H9 (cell line): ENCODE measurements around the gene LMO3. TPM values are rescaled to one million over a fixed set of nuclear protein-coding genes. Genes with fewer than 3 reads are reported as not detected.

Experiments used
- DNase-seq: peaks from one replicate; pipeline ENCODE4 v3.0.0-alpha.2; 2017
- H2AFZ ChIP-seq: one replicate; pipeline ENCODE4 v1.6.1; 2013; ENCODE audit warnings: mild to moderate bottlenecking, low read length, control low read depth, moderate library complexity
- H2AK5ac ChIP-seq: 2 replicates; pipeline ENCODE4 v1.6.1; 2013; ENCODE audit warnings: low read length, control low read depth, mixed read lengths; ENCODE audit not compliant: insufficient read length
- H2BK120ac ChIP-seq: one replicate; pipeline ENCODE4 v1.6.1; 2013; ENCODE audit warnings: low read depth, mild to moderate bottlenecking, low read length, control low read depth, inconsistent platforms; ENCODE audit not compliant: poor library complexity, severe bottlenecking
- H2BK12ac ChIP-seq: 2 replicates; pipeline ENCODE4 v1.6.1; 2013; ENCODE audit warnings: low read length, control low read depth, mixed read lengths, low read depth; ENCODE audit not compliant: insufficient read length
- H2BK15ac ChIP-seq: 2 replicates; pipeline ENCODE4 v1.6.1; 2013; ENCODE audit warnings: low read depth, low read length, control low read depth
- H2BK20ac ChIP-seq: one replicate; pipeline ENCODE4 v1.6.1; 2013; ENCODE audit warnings: low read depth, mild to moderate bottlenecking, low read length, control low read depth, inconsistent platforms; ENCODE audit not compliant: poor library complexity, severe bottlenecking
- H2BK5ac ChIP-seq: 2 replicates; pipeline ENCODE4 v1.6.1; 2013; ENCODE audit warnings: low read length, control low read depth, mixed read lengths; ENCODE audit not compliant: insufficient read length
- H3K14ac ChIP-seq: 2 replicates; pipeline ENCODE4 v1.6.1; 2013; ENCODE audit warnings: low read length, control low read depth; ENCODE audit not compliant: insufficient read depth
- H3K18ac ChIP-seq: 2 replicates; pipeline ENCODE4 v1.6.1; 2013; ENCODE audit warnings: low read depth, mild to moderate bottlenecking, mixed read lengths, low read length, control low read depth; ENCODE audit not compliant: insufficient read length
- H3K23ac ChIP-seq: 2 replicates; pipeline ENCODE4 v1.6.1; 2013; ENCODE audit warnings: low read length, control low read depth, mixed read lengths, low read depth; ENCODE audit not compliant: insufficient read length
- H3K23me2 ChIP-seq: 2 replicates; pipeline ENCODE4 v1.6.1; 2013; ENCODE audit warnings: low read depth, mild to moderate bottlenecking, mixed read lengths, low read length, control low read depth; ENCODE audit not compliant: insufficient read length, poor library complexity, severe bottlenecking
- H3K27ac ChIP-seq: 2 replicates; pipeline ENCODE4 v1.5.1; 2013; ENCODE audit warnings: low read length, control low read depth, mixed read lengths, low read depth; ENCODE audit not compliant: insufficient read length
- H3K27me3 ChIP-seq: 2 replicates; pipeline ENCODE4 v1.6.1; 2013; ENCODE audit warnings: low read length, control low read depth, inconsistent platforms; ENCODE audit not compliant: insufficient read depth
- H3K4ac ChIP-seq: 2 replicates; pipeline ENCODE4 v1.6.1; 2013; ENCODE audit warnings: low read depth, mild to moderate bottlenecking, control low read depth, inconsistent platforms, low read length, moderate library complexity
- H3K4me1 ChIP-seq: 2 replicates; pipeline ENCODE4 v1.6.1; 2013; ENCODE audit warnings: low read length, control low read depth, inconsistent platforms; ENCODE audit not compliant: insufficient read depth
- H3K4me2 ChIP-seq: 2 replicates; pipeline ENCODE4 v1.6.1; 2013; ENCODE audit warnings: low read length, control low read depth, mixed read lengths; ENCODE audit not compliant: insufficient read length, insufficient read depth
- H3K56ac ChIP-seq: 2 replicates; pipeline ENCODE4 v1.6.1; 2013; ENCODE audit warnings: low read depth, mild to moderate bottlenecking, mixed read lengths, low read length, control low read depth; ENCODE audit not compliant: insufficient read length
- H3K79me1 ChIP-seq: 2 replicates; pipeline ENCODE4 v1.6.1; 2013; ENCODE audit warnings: low read depth, mild to moderate bottlenecking, moderate library complexity, low read length, control low read depth, inconsistent platforms; ENCODE audit not compliant: insufficient read depth, poor library complexity, severe bottlenecking
- H3K79me2 ChIP-seq: 2 replicates; pipeline ENCODE4 v1.6.1; 2013; ENCODE audit warnings: low read length, control low read depth, inconsistent platforms; ENCODE audit not compliant: insufficient read depth
- H3K9ac ChIP-seq: 2 replicates; pipeline ENCODE4 v1.6.1; 2013; ENCODE audit warnings: low read length, control low read depth, mixed read lengths; ENCODE audit not compliant: insufficient read length; ENCODE audit errors: extremely low read depth
- H3K9me3 ChIP-seq: one replicate; pipeline ENCODE4 v1.6.1; 2013; ENCODE audit warnings: low read depth, low read length, inconsistent platforms; ENCODE audit not compliant: control insufficient read depth
- H3T11ph ChIP-seq: one replicate; pipeline ENCODE4 v1.6.1; 2013; ENCODE audit warnings: mild to moderate bottlenecking, low read length, control low read depth, inconsistent platforms
- H4K20me1 ChIP-seq: one replicate; pipeline ENCODE4 v1.6.1; 2013; ENCODE audit not compliant: control insufficient read depth, insufficient read length, insufficient read depth
- H4K5ac ChIP-seq: 2 replicates; pipeline ENCODE4 v1.6.1; 2013; ENCODE audit warnings: low read depth, mild to moderate bottlenecking, mixed read lengths, low read length, control low read depth; ENCODE audit not compliant: insufficient read length
- H4K8ac ChIP-seq: replicated peaks from 2 replicates; pipeline ENCODE4 v1.6.1; 2013; ENCODE audit warnings: low read length, control low read depth, mixed read lengths, low read depth; ENCODE audit not compliant: insufficient read length
- H4K91ac ChIP-seq: 2 replicates; pipeline ENCODE4 v1.6.1; 2013; ENCODE audit warnings: low read depth, mild to moderate bottlenecking, moderate library complexity, mixed read lengths, low read length, control low read depth; ENCODE audit not compliant: insufficient read length
- H3K27ac Mint-ChIP-seq, 3 experiments: 2 replicates in 2 of 3; 3 replicates in 1 of 3; pipeline ENCODE4 v1.8.0; 2020 to 2021; ENCODE audit warnings: mixed read lengths in 3 of 3, mild to moderate bottlenecking in 1 of 3, moderate library complexity in 1 of 3
- H3K27me3 Mint-ChIP-seq: 2 replicates; pipeline ENCODE4 v1.8.0; 2021; ENCODE audit warnings: low read depth, mild to moderate bottlenecking, moderate library complexity, mixed read lengths
- H3K36me3 Mint-ChIP-seq, 3 experiments: 2 replicates in 2 of 3; 3 replicates in 1 of 3; pipeline ENCODE4 v1.8.0; 2020 to 2021; ENCODE audit warnings: low read depth in 3 of 3, mixed read lengths in 3 of 3; ENCODE audit not compliant: insufficient read depth in 1 of 3
- H3K4me1 Mint-ChIP-seq, 2 experiments: 2 replicates each; pipeline ENCODE4 v1.8.0; 2020; ENCODE audit warnings: mixed read lengths in 2 of 2
- H3K4me3 Mint-ChIP-seq, 2 experiments: 2 replicates in 1 of 2; 3 replicates in 1 of 2; pipeline ENCODE4 v1.8.0; 2020 to 2021; ENCODE audit warnings: mild to moderate bottlenecking in 2 of 2, mixed read lengths in 2 of 2, moderate library complexity in 1 of 2
- H3K9me3 Mint-ChIP-seq, 2 experiments: 2 replicates in 1 of 2; 3 replicates in 1 of 2; pipeline ENCODE4 v1.8.0; 2020; ENCODE audit warnings: mild to moderate bottlenecking in 2 of 2, mixed read lengths in 2 of 2, moderate library complexity in 1 of 2
- CTCF ChIP-seq: fragments of 200-600 bp; sonication (generic); conservative IDR thresholded peaks from 3 replicates; pipeline ENCODE4 v1.8.0; 2021; ENCODE audit warnings: antibody characterized with exemption, mild to moderate bottlenecking
- WGBS: extraction: QIAGEN DNeasy Blood & Tissue Kit; methylation state at CpG from one replicate; pipeline ENCODE4 v1.1.7; 2013; ENCODE audit warnings: missing lambda C conversion rate, low lambda C conversion rate, mixed read lengths; ENCODE audit not compliant: insufficient read length; ENCODE audit errors: extremely low coverage; 5-methylcytosine and 5-hydroxymethylcytosine counted together
- total RNA-seq: library from RNA; stranded (reverse); gene quantifications from 2 replicates; pipeline ENCODE4 v1.2.1, GENCODE V29; 2021

The LMO3 gene
- total RNA-seq, 1 experiment from 2014 or later, result not detected

- Histone ChIP-seq H3K9me3 (no peaks in the 10 kb centered on the region), H2BK12ac (no peak overlapping the region), H2AK5ac (no peak overlapping the region), H3T11ph (no peak overlapping the region), H3K79me2 (no peaks in the 10 kb centered on the region), H2BK20ac (no peak overlapping the region), H3K4me1 (no peaks in the 10 kb centered on the region), H3K23me2 (no peaks in the 10 kb centered on the region), H3K27ac (no peak overlapping the region), H3K14ac (no peak overlapping the region), H2BK5ac (no peak overlapping the region), H3K23ac (no peak overlapping the region), H3K4ac (no peak overlapping the region), H2BK120ac (no peak overlapping the region), H3K27me3 (no peaks in the 10 kb centered on the region), H4K20me1 (no peaks in the 10 kb centered on the region), H3K56ac (no peak overlapping the region), H2BK15ac (no peak overlapping the region), H3K9ac (no peak overlapping the region), H3K18ac (no peak overlapping the region), H4K5ac (no peak overlapping the region), H3K79me1 (no peaks in the 10 kb centered on the region), H4K8ac (no peak overlapping the region), H2AFZ (no peak overlapping the region), H4K91ac (no peak overlapping the region), H3K4me2 (no peak overlapping the region)
- Mint-ChIP-seq H3K27ac (no peak overlapping the region), H3K36me3 (peaks cover 0 to 3% (median 0%) of the 10 kb centered on the region in 3 experiments; a peak in 3 of 7 replicates), H3K4me3 (no peak overlapping the region), H3K4me1 (no peaks in the 10 kb centered on the region), H3K27me3 (no peaks in the 10 kb centered on the region), H3K9me3 (peaks cover 2 to 6% of the 10 kb centered on the region in 2 experiments; a peak in 2 of 5 replicates)
- no peak for TF ChIP-seq CTCF
- no peak for DNase-seq
- 100% methylated on average over 1 of the region's 2 CpGs for WGBS
Observed at GRCh38 chr12:16636435-16637055, 30.6 kb upstream of the LMO3 start.
